Ovary (tissue), 9 donors: ENCODE measurements around the gene IFITM1. TPM values are rescaled to one million over a fixed set of nuclear protein-coding genes. Genes with fewer than 3 reads are reported as not detected.

ENCODE experiments used
- DNase-seq, 5 donors: peaks; one replicate each; pipeline ENCODE4 v3.0.0-alpha.2; 2019 to 2020
- H3K27ac ChIP-seq, 2 donors: fragments of 200-600 bp; one replicate each; pipeline versions ENCODE4 v1.5.1 to v1.8.0; 2019 to 2022
- H3K27me3 ChIP-seq: fragments of 200-600 bp; one replicate; pipeline ENCODE4 v1.8.0; 2022
- H3K36me3 ChIP-seq: fragments of 200-600 bp; sonication (generic); one replicate; pipeline ENCODE4 v1.5.1; 2019
- H3K4me1 ChIP-seq: one replicate; pipeline ENCODE4 v1.8.1; 2013; ENCODE audit warnings: mild to moderate bottlenecking, moderate library complexity; ENCODE audit not compliant: insufficient read depth
- H3K4me3 ChIP-seq: fragments of 200-600 bp; sonication (generic); one replicate; pipeline ENCODE4 v1.5.1; 2017
- H3K9me3 ChIP-seq, 2 donors: fragments of 200-600 bp in 1 of 2; sonication (generic) in 1 of 2; one replicate each; pipeline versions ENCODE4 v1.5.1 to v1.8.1; 2013 to 2019; ENCODE audit warnings: mild to moderate bottlenecking in 1 of 2, moderate library complexity in 1 of 2
- CTCF ChIP-seq, 3 donors: fragments of 450-650 bp in 2 of 3; fragments of 200-600 bp in 1 of 3; IDR thresholded peaks; one replicate each; pipeline versions ENCODE4 v1.5.1 to v1.8.0; 2016 to 2022; ENCODE audit warnings: antibody characterized with exemption in 3 of 3, mild to moderate bottlenecking in 1 of 3
- EP300 ChIP-seq: sonication (generic); formaldehyde crosslinking; IDR thresholded peaks from one replicate; pipeline ENCODE4 v1.6.1; 2017; ENCODE audit warnings: antibody characterized with exemption
- POLR2A ChIP-seq: fragments of 450-650 bp; IDR thresholded peaks from one replicate; pipeline ENCODE4 v1.6.1; 2017; ENCODE audit warnings: antibody characterized with exemption, mild to moderate bottlenecking, moderate library complexity
- WGBS, 3 donors: extraction: QIAGEN DNeasy Blood & Tissue Kit in 1 of 3; methylation state at CpG; one replicate each; pipeline versions ENCODE4 v1.1.5 to v1.1.7; 2013 to 2017; 5-methylcytosine and 5-hydroxymethylcytosine counted together
- intact Hi-C, 4 donors: fragments of 100-400 bp; cut with DNase I; formaldehyde crosslinking; loops; one replicate each; pipeline versions ENCODE4 v1.11.0 to v1.15.1; 2022 to 2023
- polyA plus RNA-seq, 2 donors: library from polyadenylated mRNA; stranded (reverse); fragments of 200-250 nt in 1 of 2; fragments of 350-450 nt in 1 of 2; fragmentation: Illumina TruSeq in 1 of 2; extraction: RNeasy Lipid Tissue Mini Kit (QIAGEN cat#74804) in 1 of 2; gene quantifications; one replicate each; pipeline ENCODE4 v1.2.3, GENCODE V29; 2013 to 2014
- total RNA-seq, 7 donors: library from RNA; depleted of rRNA in 2 of 7; stranded (reverse); fragments of >200 nt in 2 of 7; fragmentation: NEBNext Ultra II Directional in 3 of 7; extraction: Animal tissue kit (Norgen Biotek cat#: 25700) in 3 of 7; gene quantifications; one replicate each; pipeline versions ENCODE4 v1.1.0 to v1.2.4, GENCODE V29; 2016 to 2023
- donor health status: DM: no; HTN: no; CAD: no; lungs with moderate emphysema.
- donor health status: DM: no; HTN: no; CAD: no.
- donor health status: Bipolar disorder and iron deficiency.
- donor health status: DM: yes; HTN: yes; CAD: no.
- donor health status: DM: no; HTN: no; CAD: no.
- donor health status: DM: yes; HTN: yes; CAD: no.

IFITM1 gene
- total and polyA plus RNA-seq, 9 donors, result 211 to 760 (median 496) TPM

- intact Hi-C loops, result loop anchor here in 1 of 4 donors (2.0 kb wide), 1 partner anchor 15 kb away; no protein-coding TSS in a partner anchor
- peak in 2 of 5 donors; percentile 32 to 40 for DNase-seq
- 63 to 73% (median 65%) methylated on average over 6 of the region's 6 CpGs for WGBS, 3 donors
Measured at GRCh38 chr11:337711-338110, 23.9 kb downstream of the IFITM1 start.

DNA sequence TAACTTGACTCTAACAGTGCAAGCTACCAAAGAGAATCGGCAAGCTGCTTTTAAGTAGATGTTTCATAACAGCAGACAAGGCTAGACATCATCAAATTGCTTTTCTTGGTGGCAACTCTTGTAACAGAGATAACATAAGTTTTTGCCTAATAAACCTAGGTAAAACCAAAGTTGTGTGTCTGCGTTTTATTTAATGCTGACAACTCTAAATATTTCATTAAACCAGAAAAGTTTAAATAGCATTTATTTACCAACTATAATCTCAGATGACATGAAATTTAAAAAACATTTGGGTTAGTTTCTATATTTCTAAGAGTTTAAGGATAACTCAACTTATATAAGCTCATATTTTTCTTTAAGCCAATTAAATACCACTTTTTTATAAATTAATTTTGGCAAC lies 26.1 kb downstream of the IFITM1 start:
- Histone ChIP-seq H3K4me3 (no peak overlapping the region), H3K27ac (no peak overlapping the region), H3K27me3 (no peaks in the 10 kb centered on the region), H3K4me1 (peaks cover 14% of the 10 kb centered on the region), H3K9me3 (no peaks in the 10 kb centered on the region), H3K36me3 (no peaks in the 10 kb centered on the region)
- TF ChIP-seq EP300, result no peak
- TF ChIP-seq POLR2A, result no peak
- TF ChIP-seq CTCF (IDR thresholded peaks at IDR 0.05), result no peak
- no peak for DNase-seq
- intact Hi-C loops, result no loop called here
- WGBS, 3 donors, result 91 to 94% (median 92%) methylated on average over 2 of the region's 2 CpGs

More at GRCh38 chr11:337711-338110, 23.9 kb downstream of the IFITM1 start:
- Histone ChIP-seq H3K4me1 (peaks cover 16% of the 10 kb centered on the region), H3K36me3 (no peaks in the 10 kb centered on the region), H3K27ac (peak overlapping the region; percentile 21 to 79), H3K27me3 (no peaks in the 10 kb centered on the region), H3K4me3 (no peak overlapping the region), H3K9me3 (no peaks in the 10 kb centered on the region)
- TF ChIP-seq EP300 (no peak), CTCF (IDR thresholded peaks at IDR 0.05) (no peak), POLR2A (no peak)

DNA sequence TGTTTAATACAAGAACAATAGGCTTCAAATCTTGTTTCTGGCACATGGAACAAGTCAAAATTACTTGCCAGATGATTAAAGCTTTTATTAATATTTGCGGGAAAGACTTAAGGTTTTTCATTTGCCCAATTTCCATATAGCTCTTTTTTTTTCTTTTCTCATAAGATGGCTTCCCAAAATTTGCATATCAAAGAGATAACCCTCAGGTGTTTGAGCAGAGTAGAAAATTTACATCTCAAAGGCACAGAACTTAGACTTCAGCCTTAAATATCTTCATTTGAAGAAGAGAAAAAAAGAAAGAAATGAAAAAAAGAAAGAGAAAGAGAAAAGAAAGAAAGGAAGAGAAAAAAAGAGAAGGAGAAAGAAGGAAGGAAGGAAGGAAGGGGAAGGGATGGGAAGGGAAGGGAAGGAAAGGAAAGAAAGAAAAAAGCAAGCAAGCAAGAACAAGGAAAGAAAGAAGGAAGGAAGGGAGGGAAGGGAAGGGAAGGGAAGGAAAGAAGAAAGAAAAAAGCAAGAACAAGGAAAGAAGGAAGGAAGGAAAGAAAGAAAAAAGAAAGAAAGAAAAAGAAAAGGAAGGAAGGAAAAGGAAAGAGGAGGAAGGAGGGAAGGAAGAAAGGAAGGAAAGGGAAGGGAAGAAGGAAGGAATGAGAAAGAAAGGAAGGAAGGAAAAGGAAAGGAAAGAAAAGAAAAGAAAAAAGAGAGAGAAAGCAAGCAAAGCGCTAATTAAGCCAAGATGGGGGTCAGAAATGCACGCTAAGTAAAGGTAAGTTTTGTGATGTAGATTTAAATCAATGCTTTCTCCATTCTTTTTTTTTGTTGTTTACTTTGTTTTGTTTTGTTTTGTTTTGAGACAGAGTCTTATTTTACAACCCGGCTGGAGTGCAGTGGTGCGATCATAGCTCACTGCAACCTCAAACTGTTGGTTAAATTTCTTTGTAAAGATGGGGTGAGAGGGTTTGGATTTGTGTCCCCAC lies 27.0 kb downstream of the IFITM1 start:
- peak in 1 of 5 donors; percentile 2 for DNase-seq
- Histone ChIP-seq H3K27me3 (no peaks in the 10 kb centered on the region), H3K4me1 (peaks cover 10% of the 10 kb centered on the region), H3K27ac (no peak overlapping the region), H3K4me3 (no peak overlapping the region), H3K9me3 (no peaks in the 10 kb centered on the region), H3K36me3 (no peaks in the 10 kb centered on the region)
- intact Hi-C loops, result no loop called here
- 72 to 88% (median 81%) methylated on average over 4 to 5 of the region's 5 CpGs for WGBS, 3 donors
- TF ChIP-seq EP300 (no peak), CTCF (IDR thresholded peaks at IDR 0.05) (no peak), POLR2A (no peak)

- no peaks in the 10 kb centered on the region for H3K9me3 ChIP-seq
- WGBS, 3 donors, result 88 to 91% (median 90%) methylated on average over 3 of the region's 3 CpGs
- H3K27ac ChIP-seq, result no peak overlapping the region
- no peak for TF ChIP-seq EP300
- no peak for TF ChIP-seq CTCF (IDR thresholded peaks at IDR 0.05)
- TF ChIP-seq POLR2A, result no peak
- peak in 1 of 5 donors; percentile 1 for DNase-seq
- peaks cover 2% of the 10 kb centered on the region for H3K4me1 ChIP-seq
- intact Hi-C loops, result no loop called here
- no peaks in the 10 kb centered on the region for H3K27me3 ChIP-seq
- H3K4me3 ChIP-seq, result no peak overlapping the region
- H3K36me3 ChIP-seq, result no peaks in the 10 kb centered on the region
Measured at GRCh38 chr11:342328-342727, 28.5 kb downstream of the IFITM1 start.
